Right cardiac atrium (tissue), 5 donors: ENCODE measurements around the gene SLC44A5. TPM values are rescaled to one million over a fixed set of nuclear protein-coding genes. Genes with fewer than 3 reads are reported as not detected.
A peak's percentile ranks its signal among the peaks of the same experiment; 100 is the strongest.

Experiments used
- ATAC-seq, 2 donors: fragments of 200-7000 bp; cut with Tn5 transposase; one replicate each; pipeline versions ENCODE4 v1.8.0 to v1.9.1; 2020; ENCODE audit warnings: moderate library complexity in 2 of 2, mild to moderate bottlenecking in 1 of 2
- DNase-seq, 3 donors: peaks; one replicate each; pipeline ENCODE4 v3.0.0-alpha.2; 2020
- H3K27ac ChIP-seq: one replicate; pipeline ENCODE4 v1.5.1; 2013; ENCODE audit warnings: mild to moderate bottlenecking, low read length, control low read depth, moderate library complexity
- H3K27me3 ChIP-seq: one replicate; pipeline ENCODE4 v1.6.1; 2013; ENCODE audit not compliant: control insufficient read depth, insufficient read depth
- H3K4me1 ChIP-seq: one replicate; pipeline ENCODE4 v1.6.1; 2013; ENCODE audit warnings: low read length; ENCODE audit not compliant: control insufficient read depth, insufficient read depth
- H3K4me3 ChIP-seq: one replicate; pipeline ENCODE4 v1.5.1; 2013; ENCODE audit warnings: low read length, control low read depth
- H3K9me3 ChIP-seq: one replicate; pipeline ENCODE4 v1.6.1; 2013; ENCODE audit warnings: low read length; ENCODE audit not compliant: control insufficient read depth
- WGBS: extraction: QIAGEN DNeasy Blood & Tissue Kit; methylation state at CpG from one replicate; pipeline ENCODE4 v1.1.7; 2013; 5-methylcytosine and 5-hydroxymethylcytosine counted together
- intact Hi-C, 4 donors: fragments of 100-400 bp; cut with DNase I; formaldehyde crosslinking; loops; one replicate each; pipeline versions ENCODE4 v1.11.0 to v1.14.0; 2022 to 2023
- polyA plus RNA-seq: library from polyadenylated mRNA; stranded (reverse); fragments of 200-250 nt; gene quantifications from one replicate; pipeline ENCODE4 v1.2.3, GENCODE V29; 2013
- total RNA-seq, 4 donors: library from RNA; stranded (reverse); fragmentation: NEBNext Ultra II Directional; extraction: Animal tissue kit (Norgen Biotek cat#: 25700); gene quantifications; one replicate each; pipeline ENCODE4 v1.2.1, GENCODE V29; 2021
- donor health status: healthy with polysubstance abuse.
- donor health status: DM: no; HTN: yes; CAD: no.
- donor health status: DM: no; HTN: no; CAD: no.
- donor health status: DM: no; HTN: yes; CAD: no; lungs with severe emphysema.
- donor health status: DM: yes; HTN: yes; CAD: no.

SLC44A5 gene
- total and polyA plus RNA-seq, 5 donors: 0.48 to 4.1 (median 1.2) TPM

- 85% methylated on average over 2 of the region's 2 CpGs for WGBS
- ATAC-seq: no peak
Measured at GRCh38 chr1:75312620-75313019, 298.3 kb downstream of the SLC44A5 start.

DNA sequence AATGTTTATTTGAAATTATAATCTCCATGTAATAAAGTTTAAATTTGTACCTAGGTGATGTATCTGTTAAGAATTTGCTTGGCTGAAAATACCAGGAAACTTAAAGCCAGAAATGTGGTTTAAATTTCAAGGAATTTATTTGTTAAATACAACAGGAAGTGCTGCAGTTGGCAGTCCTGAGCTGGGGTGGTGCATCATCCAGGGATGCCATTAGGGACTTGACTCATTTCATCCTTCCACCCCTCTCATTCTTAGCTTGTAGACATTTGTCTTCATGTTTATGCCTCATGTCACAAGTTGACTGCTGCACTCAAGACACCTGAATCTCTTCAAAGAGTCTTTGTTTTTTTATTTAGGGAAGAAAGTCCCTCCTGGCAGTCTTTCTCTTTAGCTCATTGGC, 300.8 kb downstream of the SLC44A5 start:
- no peak for DNase-seq
- Histone ChIP-seq H3K27me3 (no peaks in the 10 kb centered on the region), H3K27ac (no peak overlapping the region), H3K4me1 (no peaks in the 10 kb centered on the region), H3K4me3 (no peak overlapping the region), H3K9me3 (no peaks in the 10 kb centered on the region)
- no peak for ATAC-seq
- intact Hi-C loops: no loop called here

More at GRCh38 chr1:75312620-75313019, 298.3 kb downstream of the SLC44A5 start:
- Histone ChIP-seq H3K4me1 (no peaks in the 10 kb centered on the region), H3K27me3 (no peaks in the 10 kb centered on the region), H3K27ac (no peak overlapping the region), H3K9me3 (no peaks in the 10 kb centered on the region), H3K4me3 (no peak overlapping the region)
- DNase-seq: no peak
- intact Hi-C loops: no loop called here

GRCh38 chr1:75308365-75308764, 302.5 kb downstream of the SLC44A5 start:
- no peak overlapping the region for H3K4me3 ChIP-seq
- ATAC-seq: no peak
- no peaks in the 10 kb centered on the region for H3K4me1 ChIP-seq
- no peak for DNase-seq
- H3K27me3 ChIP-seq: no peaks in the 10 kb centered on the region
- intact Hi-C loops: no loop called here
- no peaks in the 10 kb centered on the region for H3K9me3 ChIP-seq
- no peak overlapping the region for H3K27ac ChIP-seq
- WGBS: 75% methylated on average over 2 of the region's 2 CpGs

DNA sequence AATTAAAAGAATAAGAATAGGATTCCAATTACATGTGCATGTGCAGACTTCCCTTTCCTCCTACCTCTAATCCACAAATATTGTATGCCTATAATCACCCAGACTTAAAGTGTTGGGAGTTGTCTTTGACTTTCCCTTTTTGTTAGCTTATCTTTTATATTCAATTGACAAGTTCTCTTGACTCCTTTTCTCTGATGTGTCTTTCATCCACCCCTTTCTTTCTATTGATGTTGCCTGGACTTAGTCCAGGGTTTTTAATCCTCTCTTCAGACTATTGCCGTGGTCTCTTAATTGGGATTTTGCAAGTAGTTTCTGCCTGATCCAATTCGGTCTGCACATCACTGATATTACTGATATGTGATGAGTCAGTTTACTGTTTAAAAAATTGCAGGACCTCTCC, 305.9 kb downstream of the SLC44A5 start:
- H3K4me1 ChIP-seq: no peaks in the 10 kb centered on the region
- DNase-seq (no peak), ATAC-seq (no peak)
- 77% methylated on average over 2 of the region's 2 CpGs for WGBS
- H3K4me3 ChIP-seq: no peak overlapping the region
- H3K27ac ChIP-seq: no peak overlapping the region
- H3K9me3 ChIP-seq: no peaks in the 10 kb centered on the region
- intact Hi-C loops: no loop called here
- H3K27me3 ChIP-seq: no peaks in the 10 kb centered on the region

GRCh38 chr1:75293270-75293669, 317.6 kb downstream of the SLC44A5 start:
- DNase-seq (no peak), ATAC-seq (no peak)
- intact Hi-C loops: no loop called here
- H3K4me3 ChIP-seq: no peak overlapping the region
- no peaks in the 10 kb centered on the region for H3K9me3 ChIP-seq
- no peaks in the 10 kb centered on the region for H3K27me3 ChIP-seq
- H3K27ac ChIP-seq: no peak overlapping the region
- WGBS: 74% methylated on average over 4 of the region's 4 CpGs
- H3K4me1 ChIP-seq: no peaks in the 10 kb centered on the region

DNA sequence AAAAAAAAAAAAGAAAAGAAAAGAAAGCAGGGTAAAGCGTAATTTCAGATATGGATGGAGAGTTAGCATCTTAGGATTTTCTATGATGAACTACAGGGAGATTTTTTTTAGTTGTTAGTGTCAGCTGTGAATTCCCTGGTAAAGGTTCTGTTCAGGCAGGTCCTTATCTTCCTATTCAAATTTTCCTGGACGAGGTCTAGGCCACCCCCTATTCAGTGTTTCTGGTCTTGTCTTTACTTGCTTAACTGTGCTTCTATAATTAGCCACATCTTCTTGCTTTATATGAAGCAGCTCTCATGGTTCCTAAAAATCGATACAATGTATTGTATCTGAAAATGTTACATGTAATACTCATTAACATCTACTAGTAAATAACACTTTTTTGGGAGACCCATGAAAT, 318.9 kb downstream of the SLC44A5 start:
- ATAC-seq (no peak), DNase-seq (no peak)
- no peaks in the 10 kb centered on the region for H3K9me3 ChIP-seq
- H3K27ac ChIP-seq: no peak overlapping the region
- WGBS: 62% methylated on average over 3 of the region's 3 CpGs
- no peaks in the 10 kb centered on the region for H3K4me1 ChIP-seq
- no peak overlapping the region for H3K4me3 ChIP-seq
- H3K27me3 ChIP-seq: no peaks in the 10 kb centered on the region
- intact Hi-C loops: no loop called here

DNA sequence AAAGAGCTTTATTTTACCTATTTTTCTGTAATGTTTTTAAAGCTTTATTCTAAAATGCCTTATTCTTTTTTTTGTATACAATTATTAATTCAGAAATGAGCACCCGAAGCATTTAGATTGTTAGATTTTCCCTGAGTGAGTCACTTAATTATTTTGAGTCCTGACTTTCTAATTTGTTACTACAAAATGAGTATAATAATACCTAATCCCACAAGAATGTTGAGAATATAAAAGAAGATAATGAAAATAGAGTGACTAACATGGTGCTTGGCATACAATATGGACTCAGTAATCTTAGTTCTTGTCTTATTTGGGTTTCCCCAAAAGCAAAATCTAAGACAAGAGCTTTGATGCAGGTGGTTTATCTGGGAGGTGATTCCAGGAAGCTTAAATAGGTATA, 334.5 kb downstream of the SLC44A5 start:
- WGBS: 67% methylated on average over 1 of the region's 1 CpG
- DNase-seq: no peak
- ATAC-seq: no peak
- H3K4me3 ChIP-seq: no peak overlapping the region
- no peak overlapping the region for H3K27ac ChIP-seq
- no peaks in the 10 kb centered on the region for H3K9me3 ChIP-seq
- no peaks in the 10 kb centered on the region for H3K4me1 ChIP-seq
- H3K27me3 ChIP-seq: no peaks in the 10 kb centered on the region
- intact Hi-C loops: loop anchor here in 2 of 4 donors (10.0 kb wide), 1 partner anchor 348 kb away; no protein-coding TSS in a partner anchor

DNA sequence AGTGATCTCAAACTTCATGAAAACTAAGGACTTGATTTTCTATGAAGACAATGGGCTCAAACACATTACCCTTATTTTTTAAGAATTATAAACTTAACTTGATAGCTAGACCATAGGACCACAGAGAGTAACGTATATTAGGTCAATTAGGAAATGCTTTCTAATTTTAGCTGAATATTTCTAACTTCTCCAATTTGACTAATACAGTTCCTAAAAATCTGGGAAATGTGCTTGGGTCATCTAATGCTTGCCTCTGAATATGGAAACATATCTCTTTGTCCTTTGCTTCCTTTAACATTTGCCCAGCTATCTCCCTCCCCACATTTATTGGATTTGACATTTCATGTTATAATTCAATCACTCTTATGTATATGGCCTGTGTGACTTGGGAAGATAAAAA, 335.3 kb downstream of the SLC44A5 start:
- no peak for ATAC-seq
- 63% methylated on average over 1 of the region's 1 CpG for WGBS
- no peak overlapping the region for H3K4me3 ChIP-seq
- intact Hi-C loops: loop anchor here in 2 of 4 donors (10.0 kb wide), 1 partner anchor 349 kb away; no protein-coding TSS in a partner anchor
- DNase-seq: no peak
- H3K4me1 ChIP-seq: no peaks in the 10 kb centered on the region
- H3K27me3 ChIP-seq: no peaks in the 10 kb centered on the region
- H3K27ac ChIP-seq: no peak overlapping the region
- H3K9me3 ChIP-seq: no peaks in the 10 kb centered on the region

DNA sequence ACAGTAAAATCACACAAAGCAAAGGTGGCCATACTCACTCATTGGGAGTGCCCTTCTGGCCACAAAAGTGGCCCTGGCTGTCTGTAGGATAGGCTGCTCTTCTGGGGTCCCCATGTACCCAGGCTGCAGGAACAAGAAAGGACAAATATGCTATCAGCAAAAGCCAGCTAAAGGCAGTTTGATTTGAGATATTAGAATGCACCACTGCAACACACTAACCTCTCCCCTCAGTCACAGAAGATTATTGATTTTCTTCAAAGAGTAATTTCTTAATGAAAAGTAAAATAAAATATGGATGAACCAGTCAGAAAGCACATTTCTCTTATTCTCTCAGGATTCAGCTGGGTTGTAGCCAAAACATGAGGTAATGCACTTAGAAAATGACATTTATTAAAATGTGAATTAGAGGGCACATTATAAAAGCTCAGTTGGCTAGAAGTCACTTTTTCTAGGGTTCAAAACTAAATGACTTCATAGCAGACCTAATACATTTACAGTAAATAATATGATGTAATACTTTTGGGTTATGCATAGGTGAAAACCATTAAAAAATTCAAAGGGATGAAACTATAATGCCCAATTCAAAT, 335.9 kb downstream of the SLC44A5 start:
- no peak for DNase-seq
- H3K9me3 ChIP-seq: no peaks in the 10 kb centered on the region
- no peaks in the 10 kb centered on the region for H3K4me1 ChIP-seq
- no peak overlapping the region for H3K27ac ChIP-seq
- intact Hi-C loops: loop anchor here in 2 of 4 donors (10.0 kb wide), 1 partner anchor 350 kb away; no protein-coding TSS in a partner anchor
- no peaks in the 10 kb centered on the region for H3K27me3 ChIP-seq
- H3K4me3 ChIP-seq: no peak overlapping the region
- no peak for ATAC-seq

DNA sequence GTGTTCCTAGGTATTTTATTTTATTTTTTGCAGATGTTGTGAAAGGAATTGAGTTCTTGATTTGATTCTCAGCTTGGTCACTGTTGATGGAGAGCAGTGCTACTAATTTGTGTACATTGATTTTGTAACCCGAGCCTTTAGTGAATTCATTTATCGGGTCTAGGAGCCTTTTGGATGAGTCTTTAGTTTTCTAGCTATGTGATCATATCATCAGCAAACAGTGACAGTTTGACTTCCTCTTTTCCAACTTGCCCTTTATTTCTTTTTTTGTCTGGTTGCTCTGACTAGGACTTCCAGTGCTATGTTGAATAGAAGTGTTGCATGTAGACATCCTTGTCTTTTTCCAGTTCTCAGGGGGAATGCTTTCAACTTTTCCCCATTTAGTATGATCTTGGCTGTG, 337.8 kb downstream of the SLC44A5 start:
- Histone ChIP-seq H3K27me3 (no peaks in the 10 kb centered on the region), H3K27ac (no peak overlapping the region), H3K4me3 (no peak overlapping the region), H3K4me1 (no peaks in the 10 kb centered on the region), H3K9me3 (no peaks in the 10 kb centered on the region)
- intact Hi-C loops: loop anchor here in 2 of 4 donors (10.0 kb wide), 1 partner anchor 352 kb away; no protein-coding TSS in a partner anchor
- DNase-seq (no peak), ATAC-seq (no peak)
- 83% methylated on average over 2 of the region's 2 CpGs for WGBS

GRCh38 chr1:75265792-75266191, 345.1 kb downstream of the SLC44A5 start:
- no peak for DNase-seq
- intact Hi-C loops: loop anchor here in 1 of 4 donors (5.0 kb wide), 1 partner anchor 367 kb away; no protein-coding TSS in a partner anchor
- Histone ChIP-seq H3K27me3 (no peaks in the 10 kb centered on the region), H3K4me3 (no peak overlapping the region), H3K27ac (no peak overlapping the region), H3K9me3 (no peaks in the 10 kb centered on the region), H3K4me1 (no peaks in the 10 kb centered on the region)
- peak in 1 of 2 donors; percentile 32 for ATAC-seq
- WGBS: 11% methylated on average over 6 of the region's 6 CpGs

- no peaks in the 10 kb centered on the region for H3K27me3 ChIP-seq
- 24% methylated on average over 1 of the region's 1 CpG for WGBS
- DNase-seq (peak in 1 of 3 donors; percentile 14), ATAC-seq (no peak)
- no peaks in the 10 kb centered on the region for H3K9me3 ChIP-seq
- intact Hi-C loops: loop anchor here in 1 of 4 donors (5.0 kb wide), 1 partner anchor 368 kb away; no protein-coding TSS in a partner anchor
- no peaks in the 10 kb centered on the region for H3K4me1 ChIP-seq
- H3K4me3 ChIP-seq: no peak overlapping the region
- no peak overlapping the region for H3K27ac ChIP-seq
Measured at GRCh38 chr1:75264112-75264511, 346.8 kb downstream of the SLC44A5 start.
